Measurements from ENCODE around the gene EP300. TPM values are rescaled to one million over a fixed set of nuclear protein-coding genes. Genes with fewer than 3 reads are reported as not detected.
A peak's percentile ranks its signal among the peaks of the same experiment; 100 is the strongest.

The EP300 gene
- total and polyA plus RNA-seq, 4 donors, result 14.9 to 177 (median 44.4) TPM

GRCh38 chr22:41096391-41096790, 4.0 kb downstream of the EP300 start:
- Histone ChIP-seq H3K4me1 (ENCODE audit: control insufficient read depth in 5 of 5, insufficient read depth in 5 of 5, low read length in 5 of 5) (peaks cover 4 to 36% (median 9%) of the 10 kb centered on the region in 5 donors), H3K4me3 (no peak overlapping the region), H3K27me3 (ENCODE audit: control insufficient read depth in 3 of 3, insufficient read depth in 3 of 3, low read length in 2 of 3) (no peaks in the 10 kb centered on the region), H3K27ac (ENCODE audit: low read depth in 1 of 2, low read length in 1 of 2) (no peak overlapping the region), H3K36me3 (ENCODE audit: control insufficient read depth in 4 of 4, insufficient read depth in 4 of 4, low read length in 4 of 4) (peaks cover 0 to 10% (median 6%) of the 10 kb centered on the region in 4 donors), H3K9ac (ENCODE audit: insufficient read depth in 1 of 2, low read length in 2 of 2) (peak overlapping the region in 1 of 2 donors; percentile 21), H3K9me3 (ENCODE audit: control insufficient read depth in 4 of 4, insufficient read depth in 3 of 4, low read length in 3 of 4) (no peaks in the 10 kb centered on the region)
- no peak for TF ChIP-seq CTCF (IDR thresholded peaks at IDR 0.05; ENCODE audit: control extremely low read depth, extremely low read depth)
- no peak for DNase-seq
- WGBS, 2 donors, result 60 to 75% methylated on average over 3 of the region's 3 CpGs
- no peak for ATAC-seq (ENCODE audit: insufficient read depth, low FRiP score)

DNA sequence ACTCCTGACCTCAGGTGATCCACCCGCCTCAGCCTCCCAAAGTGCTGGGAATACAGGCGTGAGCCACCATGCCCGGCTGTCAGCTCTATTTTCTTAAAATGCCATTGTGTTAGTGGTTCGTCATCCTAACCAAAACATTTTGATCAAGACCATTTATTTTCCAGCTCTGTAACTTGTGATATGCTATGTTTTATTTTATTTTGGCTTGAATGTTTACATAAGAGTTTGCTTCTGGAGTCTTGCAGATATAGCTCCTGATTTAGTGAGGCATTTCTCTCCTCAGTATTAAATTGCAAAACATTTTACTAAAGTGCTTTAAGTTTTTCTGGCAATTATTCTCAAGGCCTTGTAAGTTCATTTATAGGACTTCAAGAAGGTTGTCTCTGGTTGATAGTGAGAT, 4.4 kb downstream of the EP300 start:
- peaks cover 4 to 36% (median 9%) of the 10 kb centered on the region in 5 donors for H3K4me1 ChIP-seq (ENCODE audit: control insufficient read depth in 5 of 5, insufficient read depth in 5 of 5, low read length in 5 of 5)
- ATAC-seq (ENCODE audit: insufficient read depth, low FRiP score) (no peak), DNase-seq (peak in 1 of 3 donors; percentile 11)
- no peak overlapping the region for H3K4me3 ChIP-seq
- no peaks in the 10 kb centered on the region for H3K27me3 ChIP-seq (ENCODE audit: control insufficient read depth in 3 of 3, insufficient read depth in 3 of 3, low read length in 2 of 3)
- WGBS, 2 donors, result 65 to 70% methylated on average over 4 of the region's 4 CpGs
- no peak overlapping the region for H3K27ac ChIP-seq (ENCODE audit: low read depth in 1 of 2, low read length in 1 of 2)
- H3K36me3 ChIP-seq (ENCODE audit: control insufficient read depth in 4 of 4, insufficient read depth in 4 of 4, low read length in 4 of 4), result peaks cover 0 to 10% (median 6%) of the 10 kb centered on the region in 4 donors
- H3K9me3 ChIP-seq (ENCODE audit: control insufficient read depth in 4 of 4, insufficient read depth in 3 of 4, low read length in 3 of 4), result no peaks in the 10 kb centered on the region
- TF ChIP-seq CTCF (IDR thresholded peaks at IDR 0.05; ENCODE audit: control extremely low read depth, extremely low read depth), result no peak
- H3K9ac ChIP-seq (ENCODE audit: insufficient read depth in 1 of 2, low read length in 2 of 2), result no peak overlapping the region

DNA sequence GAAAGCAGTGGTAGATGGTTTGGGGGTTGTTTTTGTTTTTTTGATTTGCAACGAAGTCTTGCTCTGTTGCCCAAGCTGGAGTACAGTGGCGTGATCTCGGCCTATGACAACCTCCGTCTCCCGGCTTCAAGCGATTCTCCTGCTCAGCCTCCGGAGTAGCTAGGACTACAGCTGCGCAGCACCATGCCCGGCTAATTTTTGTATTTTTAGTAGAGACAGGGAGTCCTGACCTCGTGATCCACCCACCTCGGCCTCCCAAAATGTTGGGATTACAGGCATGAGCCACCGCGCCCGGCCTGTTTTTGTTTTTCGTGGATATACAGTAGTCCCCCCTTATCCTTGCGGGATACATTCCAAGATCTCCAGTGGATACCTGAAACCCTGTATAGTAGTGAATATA, 6.6 kb downstream of the EP300 start:
- TF ChIP-seq CTCF (IDR thresholded peaks at IDR 0.05; ENCODE audit: control extremely low read depth, extremely low read depth), result no peak
- no peaks in the 10 kb centered on the region for H3K9me3 ChIP-seq (ENCODE audit: control insufficient read depth in 4 of 4, insufficient read depth in 3 of 4, low read length in 3 of 4)
- H3K9ac ChIP-seq (ENCODE audit: insufficient read depth in 1 of 2, low read length in 2 of 2), result no peak overlapping the region
- no peak for DNase-seq
- H3K4me3 ChIP-seq, result no peak overlapping the region
- H3K27me3 ChIP-seq (ENCODE audit: control insufficient read depth in 3 of 3, insufficient read depth in 3 of 3, low read length in 2 of 3), result no peaks in the 10 kb centered on the region
- peaks cover 0 to 10% (median 7%) of the 10 kb centered on the region in 4 donors for H3K36me3 ChIP-seq (ENCODE audit: control insufficient read depth in 4 of 4, insufficient read depth in 4 of 4, low read length in 4 of 4)
- H3K27ac ChIP-seq (ENCODE audit: low read depth in 1 of 2, low read length in 1 of 2), result no peak overlapping the region
- no peak for ATAC-seq (ENCODE audit: insufficient read depth, low FRiP score)
- H3K4me1 ChIP-seq (ENCODE audit: control insufficient read depth in 5 of 5, insufficient read depth in 5 of 5, low read length in 5 of 5), result peaks cover 2 to 31% (median 9%) of the 10 kb centered on the region in 5 donors
- WGBS, 2 donors, result 90 to 92% methylated on average over 16 of the region's 16 CpGs
